ENCODE data around the gene NACC1.
"Not testable (repeated sequence)": the region's sequence is repeated elsewhere in the genome, so short reads cannot be mapped to it uniquely, and the experiment has no call there.

DNA sequence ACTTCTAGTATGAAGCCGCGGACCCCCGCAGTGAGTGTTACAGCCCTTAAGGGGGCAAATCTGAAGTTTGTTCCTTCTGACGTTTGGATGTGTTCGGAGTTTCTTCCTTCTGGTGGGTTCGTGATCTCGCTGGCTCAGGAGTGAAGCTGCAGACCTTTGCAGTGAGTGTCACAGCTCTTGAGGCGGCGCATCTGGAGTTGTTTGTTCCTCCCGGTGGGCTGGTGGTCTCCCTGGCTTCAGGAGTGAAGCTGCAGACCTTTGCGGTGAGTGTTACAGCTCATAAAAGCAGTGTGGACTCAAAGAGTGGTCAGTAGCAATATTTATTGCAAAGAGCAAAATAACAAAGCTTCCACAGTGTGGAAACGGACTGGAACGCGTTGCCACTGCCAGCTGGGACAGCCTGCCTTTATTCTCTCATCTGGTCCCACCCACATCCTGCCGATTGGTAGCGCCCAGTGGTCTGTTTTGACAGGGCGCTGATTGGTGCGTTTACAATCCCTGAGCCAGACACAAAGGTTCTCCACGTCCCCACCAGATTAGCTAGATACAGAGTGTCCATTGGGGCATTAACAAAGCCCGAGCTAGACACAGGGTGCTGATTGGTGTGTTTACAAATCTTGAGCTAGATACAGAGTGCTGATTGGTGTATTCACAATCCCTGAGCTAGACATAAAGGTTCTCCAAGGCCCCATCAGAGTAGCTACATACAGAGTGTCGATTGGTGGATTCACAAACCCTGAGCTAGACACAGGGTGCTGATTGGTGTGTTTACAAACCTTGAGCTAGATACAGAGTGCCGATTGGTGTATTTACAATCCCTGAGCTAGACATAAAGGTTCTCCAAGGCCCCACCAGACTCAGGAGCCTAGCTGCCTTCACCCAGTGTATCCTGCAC is 67.9 kb downstream of the NACC1 start:
- not testable (repeated sequence) for TF ChIP-seq POLR2A (IDR thresholded peaks at IDR 0.05; ENCODE audit: low read length); GATA1 (IDR thresholded peaks at IDR 0.05; ENCODE audit: low read depth, low read length)
